Activated CD4-positive, alpha-beta T cell treated with anti-CD3 and anti-CD28 coated beads, Interleukin-10, Interleukin-2, amounts not matched to agents 100 ng/mL and 50 ng/mL, durations not matched to agents 16 hours and 8 hours (primary cell): ENCODE measurements around the gene VTI1A.

Source experiments
- DNase-seq: peaks from one replicate; pipeline ENCODE4 v3.0.0-alpha.2; 2020

Gene VTI1A

DNA sequence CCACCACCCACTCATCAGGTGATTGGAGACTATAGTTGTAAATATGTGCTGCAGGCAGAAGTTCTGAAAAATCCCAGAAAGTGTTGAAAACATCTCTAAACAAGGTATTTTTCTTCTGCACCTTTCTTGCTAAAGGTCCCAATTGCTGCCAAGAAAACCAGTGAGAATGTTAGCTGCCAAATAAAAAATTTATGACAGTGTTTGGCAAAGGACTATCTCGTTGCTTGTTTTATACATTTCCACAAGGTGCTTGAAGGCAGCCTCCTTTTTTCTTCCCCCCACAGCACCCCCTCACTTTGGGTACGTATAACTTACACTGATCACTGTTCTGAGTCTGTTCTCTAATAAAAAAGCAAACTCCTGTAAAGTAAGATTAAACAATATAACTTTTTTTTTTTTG, 344.4 kb downstream of the VTI1A start:
- DNase-seq = no peak

DNA sequence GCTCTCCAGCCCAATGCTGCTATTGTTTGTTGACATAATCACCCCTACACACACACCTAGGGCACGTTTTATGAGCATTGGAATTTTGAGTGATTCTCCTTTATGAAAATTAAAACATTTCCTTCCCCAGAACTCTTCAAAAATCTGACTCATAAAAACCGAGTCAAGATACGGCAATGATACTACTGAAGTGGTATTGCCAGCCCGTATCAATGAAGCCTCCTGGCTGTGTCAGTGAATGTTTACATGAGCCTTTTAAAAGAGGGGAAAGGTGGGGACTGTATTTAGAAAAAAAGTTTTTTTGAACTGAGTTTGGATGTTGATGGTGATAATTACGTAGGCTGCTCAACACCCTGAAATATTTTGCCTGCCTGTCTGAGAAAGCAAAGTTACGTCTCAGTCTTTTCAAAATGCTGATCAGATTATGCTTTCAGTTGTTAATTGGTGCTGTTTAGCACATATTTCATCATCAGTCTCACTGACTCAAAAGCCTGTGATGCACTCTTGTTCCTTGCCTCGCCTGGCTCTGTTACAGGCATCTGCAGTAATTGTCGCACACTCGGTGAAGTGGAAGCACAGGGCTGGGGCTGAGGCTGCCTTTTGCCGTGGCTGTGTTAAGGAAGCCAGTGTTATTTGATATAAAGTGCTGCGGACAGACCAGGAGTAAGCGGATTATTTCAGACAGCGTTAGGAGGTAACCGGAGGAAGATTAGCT, 345.6 kb downstream of the VTI1A start:
- DNase-seq = no peak

DNA sequence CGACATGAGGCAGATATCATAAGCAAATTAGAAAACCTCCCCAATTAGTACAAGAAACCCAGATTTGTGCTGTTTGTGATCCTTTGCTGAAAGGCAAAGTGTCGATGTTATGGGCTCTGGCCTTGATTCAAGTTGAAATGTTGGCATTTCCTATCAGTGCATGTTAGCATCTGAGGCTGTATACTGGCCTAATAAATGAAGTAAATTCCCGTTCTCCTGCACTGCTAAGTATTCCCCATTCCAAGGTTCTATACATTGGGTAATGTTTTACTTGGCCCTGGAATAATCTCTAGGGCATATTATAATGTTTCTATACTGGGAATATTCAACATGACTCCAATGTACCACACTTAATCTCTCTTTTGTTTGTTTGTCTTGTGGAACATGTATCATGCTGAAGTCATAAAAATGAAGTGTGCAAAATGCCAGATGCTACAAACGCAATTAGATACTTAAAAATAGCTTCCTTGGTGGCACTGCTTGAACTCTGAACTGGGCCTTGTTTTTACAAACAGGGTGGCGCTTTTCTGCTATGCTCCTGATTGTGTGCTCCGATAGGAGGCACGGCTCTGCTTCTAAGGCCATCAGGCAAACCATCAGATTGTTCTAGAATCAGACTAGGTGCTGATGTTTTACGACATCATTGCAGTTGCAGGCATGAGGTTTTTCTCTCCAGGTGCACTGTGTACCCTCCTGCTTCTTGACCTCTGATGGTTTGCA, 346.3 kb downstream of the VTI1A start:
- no peak for DNase-seq

DNA sequence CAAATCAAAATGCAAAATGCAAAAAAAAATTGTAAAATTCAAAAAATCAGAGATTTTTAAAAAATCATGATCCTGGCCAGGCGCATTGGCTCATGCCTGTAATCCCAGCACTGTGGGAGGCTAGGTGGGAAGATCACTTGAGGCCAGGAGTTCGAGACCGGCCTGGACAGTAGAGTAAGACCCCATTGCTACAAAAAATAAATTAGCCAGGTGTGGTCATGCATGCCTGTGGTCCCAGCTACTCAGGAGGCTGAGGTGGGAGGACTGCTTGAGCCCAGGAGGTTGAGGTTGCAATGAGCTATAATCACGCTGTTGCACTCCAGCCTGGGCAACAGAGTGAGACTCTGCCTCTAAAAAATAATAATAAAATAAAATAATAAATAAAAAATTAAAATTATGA, 347.2 kb downstream of the VTI1A start:
- no peak for DNase-seq

DNA sequence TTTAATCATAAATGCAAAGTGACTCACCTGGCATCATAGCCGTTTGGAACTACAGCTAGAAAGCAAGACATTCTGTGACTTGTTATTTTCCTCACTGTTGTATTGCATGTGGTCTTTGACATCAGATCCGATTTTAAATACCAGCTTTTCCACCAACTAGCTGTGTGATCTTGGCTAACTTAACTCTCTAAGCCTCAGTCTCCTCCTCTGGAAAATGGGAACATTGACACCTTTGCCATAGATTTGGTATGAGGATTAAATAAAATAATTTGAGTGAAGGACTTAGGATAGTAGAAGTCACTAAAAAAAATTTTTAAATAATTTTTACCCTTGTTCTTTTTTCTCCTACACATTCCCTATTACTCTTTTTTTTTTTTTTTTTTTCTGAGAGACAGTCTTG, 348.1 kb downstream of the VTI1A start:
- DNase-seq = no peak

DNA sequence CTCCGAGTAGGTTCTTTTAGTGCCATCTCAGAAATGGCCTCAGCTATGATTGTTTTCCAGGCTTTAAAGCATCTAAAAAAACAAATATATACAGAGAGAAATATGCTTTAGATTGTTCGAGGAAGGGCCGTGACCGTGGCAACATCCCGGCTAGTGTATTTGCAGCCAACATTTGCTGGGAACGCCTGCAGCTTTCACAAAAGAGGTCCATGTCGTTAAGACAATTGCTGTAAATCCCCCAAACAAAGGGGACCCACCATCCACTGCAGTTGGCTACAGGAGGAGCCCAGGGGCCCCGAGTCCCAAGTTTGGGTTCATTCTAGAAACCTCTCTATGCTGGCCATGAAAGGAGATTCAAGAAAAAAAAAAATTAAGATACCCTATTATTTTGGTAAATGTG, 350.2 kb downstream of the VTI1A start:
- no peak for DNase-seq

DNA sequence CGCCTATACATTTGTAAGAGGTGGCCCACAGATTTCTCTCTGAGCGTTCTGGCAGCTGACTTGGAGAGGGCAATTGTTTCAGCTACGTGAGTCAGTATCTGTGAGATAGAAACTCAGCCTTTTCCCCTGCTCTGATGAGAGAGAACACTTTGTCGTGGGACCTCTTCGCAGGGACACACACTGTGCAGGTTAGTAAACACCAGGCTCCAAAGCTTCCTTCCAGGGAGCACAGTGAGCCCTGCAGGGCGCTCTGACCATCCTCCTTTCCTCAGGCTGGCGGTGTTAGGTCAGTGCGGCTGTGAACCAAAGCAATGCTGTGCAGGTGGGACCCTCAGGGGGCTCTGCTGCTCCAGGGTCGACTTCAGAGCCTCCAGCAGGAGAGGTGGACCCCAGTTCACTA, 350.8 kb downstream of the VTI1A start:
- DNase-seq = no peak

DNA sequence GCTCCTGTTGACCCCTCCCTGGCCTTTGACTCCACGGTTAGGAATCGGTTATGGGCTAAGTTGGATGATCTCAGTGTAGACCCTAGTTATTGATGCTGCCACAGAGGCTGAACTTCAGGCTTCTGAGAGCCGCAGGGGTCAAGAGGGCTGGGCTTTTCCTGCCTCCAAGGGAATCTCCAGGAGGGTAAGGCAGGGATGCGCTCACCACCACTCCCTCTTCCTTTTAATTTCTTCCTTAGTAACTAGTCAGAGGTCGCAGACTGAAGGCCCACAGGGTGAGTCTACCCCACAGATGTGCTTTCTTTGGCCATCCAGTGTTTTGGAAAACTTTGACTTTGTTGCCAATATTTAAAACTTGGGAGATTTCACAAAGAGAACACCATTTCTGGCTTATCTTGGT, 352.0 kb downstream of the VTI1A start:
- no peak for DNase-seq

DNA sequence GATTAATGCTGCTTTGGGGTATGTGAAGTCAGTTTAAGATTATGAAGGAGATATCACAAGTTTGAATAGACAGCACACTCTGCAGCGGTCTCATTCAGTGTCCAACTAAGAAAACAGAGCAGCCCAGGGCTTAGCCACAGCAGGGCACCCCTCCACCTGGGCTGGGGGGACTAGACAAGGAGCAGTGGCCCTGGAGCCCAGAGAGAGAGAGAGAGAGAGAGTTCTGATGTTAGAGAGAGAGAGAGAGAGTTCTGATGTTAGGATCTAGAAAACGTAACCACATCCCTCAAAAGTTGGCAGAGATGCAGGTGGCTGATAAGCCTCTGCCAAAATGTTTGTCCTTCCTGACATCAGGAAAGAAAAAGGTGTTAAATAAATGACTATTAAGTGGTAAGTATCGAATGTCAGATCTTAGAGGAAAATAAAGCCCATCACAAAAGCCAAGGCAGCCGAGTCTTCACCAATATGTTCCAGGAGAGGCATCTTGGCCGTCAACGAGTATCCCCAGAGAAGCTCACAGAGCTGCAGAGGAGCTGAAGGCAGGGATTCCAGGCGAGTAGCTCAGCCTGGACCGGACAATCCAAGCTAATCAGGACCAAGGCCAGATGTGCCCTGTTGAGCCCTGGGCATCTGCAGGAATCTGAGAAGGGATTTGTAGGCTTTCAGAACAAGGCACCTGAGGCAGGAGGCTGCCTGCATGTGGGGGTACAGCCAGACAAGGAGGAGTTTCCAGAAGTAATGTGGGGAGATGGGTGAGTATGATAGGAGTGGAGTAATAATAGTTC, 352.9 kb downstream of the VTI1A start:
- DNase-seq = no peak

DNA sequence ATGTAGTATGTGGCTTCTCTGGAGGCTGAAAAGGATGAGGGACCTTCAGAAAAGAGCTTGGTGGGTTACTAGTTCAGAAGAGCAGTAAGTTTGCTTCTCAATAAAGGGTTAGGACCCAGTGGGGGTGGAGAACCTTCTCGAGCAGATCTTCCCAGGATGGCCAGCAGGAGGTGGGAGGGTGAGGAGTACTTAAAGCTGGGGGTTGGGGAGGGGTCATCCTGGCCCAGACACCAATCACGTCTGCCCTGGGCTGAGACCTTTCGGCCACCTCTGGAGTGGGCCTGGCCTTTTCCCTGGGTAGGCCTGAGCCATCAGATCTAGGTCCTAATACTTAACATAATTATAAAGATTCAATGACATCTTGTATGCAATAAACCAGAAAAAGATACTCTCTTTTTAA, 354.0 kb downstream of the VTI1A start:
- no peak for DNase-seq

DNA sequence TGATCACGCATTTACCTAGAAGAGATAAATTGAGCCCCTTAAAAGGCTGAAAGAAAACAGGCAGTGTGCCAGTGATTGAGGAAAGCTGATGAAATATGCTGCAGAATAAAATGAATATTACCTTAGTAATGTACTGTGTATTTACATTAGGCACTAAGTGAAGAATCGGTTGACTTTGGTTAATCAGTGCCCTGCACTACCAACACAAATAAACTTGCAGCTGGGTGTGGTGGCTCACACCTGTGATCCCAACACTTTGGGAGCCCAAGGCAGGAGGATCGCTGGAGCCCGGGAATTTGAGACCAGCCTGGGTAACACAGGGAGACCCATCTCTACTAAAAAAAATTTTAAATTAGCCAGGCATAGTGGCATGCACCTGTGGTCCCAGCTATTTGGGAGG, 354.7 kb downstream of the VTI1A start:
- no peak for DNase-seq

DNA sequence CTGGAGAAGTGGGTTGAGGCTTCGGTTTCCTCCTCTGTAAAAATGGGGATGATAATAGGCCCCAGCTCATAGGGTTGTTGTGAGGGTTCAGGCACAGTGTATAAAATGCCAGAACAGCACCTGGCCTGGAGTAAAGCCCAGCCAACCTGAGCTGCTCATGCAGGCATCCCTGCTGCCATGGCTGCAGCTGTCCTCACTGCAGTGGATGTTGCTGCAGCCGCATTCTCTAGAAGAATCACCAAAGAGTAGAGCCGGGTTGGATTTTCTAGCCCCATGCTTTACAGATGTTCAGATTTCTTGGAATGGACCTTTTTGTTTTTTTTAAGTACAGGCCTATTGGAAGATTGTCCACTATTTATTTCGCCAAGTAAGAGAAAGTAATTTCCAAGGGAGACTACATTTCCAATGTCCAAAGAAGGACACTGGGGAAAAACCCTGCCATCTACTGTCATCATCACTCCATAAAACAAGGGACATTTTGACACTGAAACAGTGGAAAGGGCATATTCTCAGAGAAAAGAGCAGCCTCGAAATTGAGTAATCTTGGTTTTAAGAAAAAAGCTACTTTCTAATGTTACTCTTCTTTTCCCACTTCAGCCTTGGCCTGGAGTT, 355.5 kb downstream of the VTI1A start:
- no peak for DNase-seq

DNA sequence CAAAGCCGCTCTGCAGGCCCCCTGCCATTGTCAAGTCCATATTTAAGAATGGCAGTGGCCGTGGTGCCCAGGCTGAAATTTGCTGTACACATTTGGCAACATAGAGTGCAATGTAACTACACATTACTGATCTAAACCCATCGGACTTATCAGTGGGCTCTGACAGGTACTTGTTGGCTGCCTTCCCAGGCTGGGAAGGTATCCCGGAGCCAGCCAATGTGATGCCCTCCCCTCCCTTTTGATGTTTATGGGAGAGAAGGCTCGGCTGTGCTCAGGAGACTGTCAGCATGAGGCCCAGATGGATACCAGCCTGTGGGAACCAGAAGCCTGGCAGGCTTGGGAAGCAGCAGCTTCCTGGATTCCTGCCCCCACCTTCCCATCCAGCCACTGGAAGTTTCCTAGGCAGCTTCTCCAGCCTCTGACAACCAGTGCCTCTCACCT, 357.0 kb downstream of the VTI1A start:
- no peak for DNase-seq

DNA sequence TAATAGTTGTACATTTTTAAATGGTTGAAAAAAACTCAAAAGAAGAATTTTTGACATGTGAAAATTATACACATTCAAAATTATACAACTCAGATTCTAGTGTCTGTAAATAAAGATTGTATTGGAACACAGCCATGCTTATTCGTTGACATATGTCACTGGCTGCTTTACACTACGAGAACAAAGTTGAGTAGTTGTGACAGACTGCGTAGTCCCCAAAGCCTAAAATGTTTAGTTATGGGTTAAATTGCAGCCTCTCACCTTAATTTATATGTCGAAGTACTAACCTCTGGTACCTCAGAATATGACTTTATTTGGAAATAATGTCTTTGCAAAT, 358.2 kb downstream of the VTI1A start:
- no peak for DNase-seq

DNA sequence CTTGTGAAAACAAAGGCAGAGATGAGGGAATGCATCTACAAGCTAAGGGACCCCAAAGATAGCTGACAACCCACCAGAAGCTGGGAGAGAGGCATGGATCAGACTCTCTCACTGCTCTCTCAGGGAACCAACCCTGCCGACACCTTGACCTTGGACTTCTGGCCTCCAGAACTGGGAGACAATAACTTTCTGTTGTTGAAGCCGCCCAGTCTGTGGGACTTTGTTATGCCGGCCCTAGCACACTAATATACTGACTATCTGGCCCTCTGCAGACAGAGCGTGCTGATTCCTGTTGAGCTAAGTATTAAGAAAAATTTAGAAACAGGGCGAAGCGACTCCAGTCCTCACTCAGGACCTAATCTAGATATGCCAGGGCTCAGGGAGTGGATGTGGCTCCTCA, 358.7 kb downstream of the VTI1A start:
- no peak for DNase-seq

DNA sequence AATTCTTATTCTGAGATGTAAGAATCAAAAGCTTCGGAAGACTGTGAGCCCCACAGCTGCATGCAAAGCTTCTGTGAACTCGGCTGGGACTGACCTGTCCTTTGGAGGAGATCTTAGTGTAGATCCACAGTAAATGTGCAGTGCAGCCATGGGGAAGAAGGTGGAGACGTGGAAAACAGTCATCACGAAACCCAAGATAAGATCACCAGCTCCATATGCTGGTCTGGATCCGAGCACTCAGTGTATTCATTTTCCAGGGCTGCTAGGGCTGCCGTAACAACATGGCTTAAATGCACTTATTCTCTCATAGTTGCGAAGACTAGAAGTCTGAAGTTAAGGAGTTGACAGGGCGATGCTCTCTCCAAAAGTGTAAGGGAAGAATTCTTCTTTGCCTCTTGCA, 360.0 kb downstream of the VTI1A start:
- no peak for DNase-seq

DNA sequence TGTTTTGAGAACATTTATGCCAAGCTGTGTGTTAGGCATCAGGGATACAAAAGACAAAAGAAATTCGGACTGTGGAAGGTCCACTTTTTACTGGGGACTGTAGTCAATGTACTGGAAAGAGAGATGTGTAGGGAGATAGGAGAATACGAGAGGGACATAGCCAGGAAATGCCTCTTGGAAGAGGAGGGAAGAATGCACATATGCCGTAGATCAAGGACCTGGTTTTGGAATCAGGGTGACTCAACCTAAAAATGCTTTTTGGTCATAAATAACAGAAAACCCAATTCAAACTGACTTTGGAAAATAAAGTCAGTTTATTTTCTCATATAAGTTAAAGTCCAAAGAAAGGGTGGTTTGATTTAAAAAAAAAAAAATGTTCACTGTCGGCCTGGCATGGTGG, 362.7 kb downstream of the VTI1A start:
- no peak for DNase-seq

DNA sequence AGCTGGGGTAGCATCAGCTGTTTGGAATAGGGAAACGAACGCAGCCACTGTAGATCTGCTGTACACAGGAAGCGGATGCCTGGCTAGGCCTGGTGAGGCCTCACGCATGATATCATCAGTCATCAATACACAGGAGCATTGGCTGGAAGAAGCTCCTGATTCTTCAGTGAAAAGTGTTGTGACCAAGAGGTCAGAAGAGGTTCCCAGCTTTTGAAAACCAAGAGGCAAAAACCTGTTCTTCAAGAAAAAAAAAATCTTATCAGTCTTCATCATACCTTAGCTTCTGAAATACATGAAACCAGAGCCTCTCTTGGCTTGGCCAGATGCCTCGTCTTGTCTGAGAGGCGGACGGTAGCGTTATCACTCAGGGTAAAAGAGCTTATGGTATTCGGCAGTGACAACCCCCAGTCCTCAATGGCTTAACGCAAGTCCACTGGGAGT, 363.7 kb downstream of the VTI1A start:
- no peak for DNase-seq

DNA sequence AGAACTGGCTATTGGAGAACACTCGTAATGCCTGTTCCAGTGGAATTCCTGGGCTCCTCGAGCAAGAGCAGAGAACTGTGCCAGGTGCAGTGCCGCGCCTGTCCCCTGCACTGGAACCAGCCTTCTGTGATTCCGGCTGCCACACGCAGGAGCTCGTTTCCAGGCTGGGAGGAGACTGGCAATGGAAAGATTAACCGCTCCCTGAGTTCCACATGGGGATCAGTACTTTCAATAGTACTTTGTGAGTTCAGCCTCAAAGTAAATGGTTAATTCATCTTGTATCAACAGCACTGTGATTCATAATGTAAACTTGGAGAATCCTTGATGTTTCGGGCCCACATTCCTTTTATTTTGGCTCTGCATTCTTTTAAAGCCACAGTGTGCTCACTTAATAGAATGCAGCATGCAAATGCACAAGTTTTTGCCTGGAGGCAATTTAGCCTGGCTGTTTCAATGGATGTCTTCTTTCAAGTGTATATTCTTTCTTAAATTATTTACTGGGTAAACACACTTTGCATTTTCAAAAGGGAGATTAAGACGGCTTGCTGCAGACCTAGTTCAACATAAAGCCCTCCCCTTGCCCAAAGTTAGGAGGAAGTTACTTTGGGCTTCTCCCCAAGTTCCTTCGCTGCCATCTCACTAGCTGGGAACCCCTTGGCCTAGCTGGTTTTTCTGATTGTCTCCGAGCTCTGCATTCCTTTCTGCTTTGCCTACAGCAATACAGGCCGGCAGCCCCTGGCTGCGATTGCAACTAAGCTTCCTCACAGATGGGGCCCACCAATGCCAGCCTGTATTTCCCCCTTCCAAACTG, 364.9 kb downstream of the VTI1A start:
- DNase-seq = no peak

DNA sequence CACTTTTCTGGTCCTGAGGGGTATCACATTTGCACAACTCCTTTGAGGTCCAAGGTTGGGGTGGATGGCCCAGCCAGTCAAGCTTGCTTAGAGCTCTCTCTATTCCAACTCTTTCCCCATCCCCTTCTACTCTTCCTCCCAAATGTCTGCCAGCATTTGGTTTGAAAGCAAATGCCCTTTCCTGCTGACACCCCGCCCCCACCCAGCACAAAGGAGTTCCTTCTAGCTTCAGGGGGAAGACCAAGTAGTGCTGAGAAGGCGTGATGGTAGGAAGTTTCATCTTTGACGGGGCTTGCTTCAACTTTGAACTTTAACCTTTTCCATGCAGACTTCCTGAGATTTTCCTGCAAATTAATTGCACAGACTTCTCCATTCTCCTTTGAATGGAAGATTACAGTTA, 365.6 kb downstream of the VTI1A start:
- no peak for DNase-seq

DNA sequence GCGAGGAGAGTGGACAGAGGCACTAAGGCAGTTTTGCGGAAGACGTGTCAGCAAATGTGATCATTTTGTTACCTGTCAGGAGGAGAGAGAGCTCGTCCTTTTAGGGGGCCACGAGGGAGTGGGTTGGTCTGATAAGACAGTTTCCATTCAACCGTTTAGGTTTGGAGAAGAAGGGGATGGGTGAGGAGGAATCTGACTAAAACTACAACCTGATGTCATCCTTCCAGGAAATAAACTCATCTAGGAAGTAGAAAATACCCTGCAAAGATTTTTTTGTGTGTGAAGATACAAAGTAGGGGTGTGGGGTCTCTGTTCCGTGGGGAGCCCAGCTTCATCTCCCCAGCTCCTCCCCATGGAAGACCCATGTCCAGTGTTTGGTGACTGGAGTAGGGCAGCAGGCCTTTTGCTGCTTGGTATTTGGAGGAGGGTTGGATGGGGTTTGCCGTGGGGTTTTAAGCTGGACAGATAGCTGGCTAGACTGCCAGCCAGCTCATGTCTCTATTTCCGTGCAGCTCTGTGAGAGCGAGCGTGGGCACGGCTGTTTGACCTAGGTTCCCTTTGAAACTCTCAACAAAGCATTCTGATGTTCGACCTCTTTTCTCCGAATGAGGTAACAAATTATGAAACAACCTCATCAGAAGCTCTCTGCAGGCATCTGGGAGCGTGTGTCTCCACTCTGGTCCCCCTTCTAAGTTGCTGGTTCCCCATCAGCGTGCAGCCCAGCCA, 367.0 kb downstream of the VTI1A start:
- DNase-seq = peak; percentile 70
